WTC11 (cell line): Measurements from ENCODE around the gene GSTO2. TPM values are rescaled to one million over a fixed set of nuclear protein-coding genes. Genes with fewer than 3 reads are reported as not detected.
A peak's percentile ranks its signal among the peaks of the same experiment; 100 is the strongest.

Source experiments
- ATAC-seq: fragments of 200-7000 bp; cut with Tn5 transposase; 2 replicates; pipeline ENCODE4 v1.10.0; 2021; ENCODE audit warnings: mild to moderate bottlenecking, moderate library complexity
- CTCF ChIA-PET: fragments of 300-600 bp; sonication (Branson Sonifier 250); formaldehyde crosslinking; loops from one replicate; lab custom pipeline; 2021; ENCODE audit warnings: antibody characterized with exemption; lab: Charles Lee
- POLR2A ChIA-PET: fragments of 350-600 bp; sonication (Branson Sonifier 250); formaldehyde crosslinking; loops from one replicate; lab custom pipeline; 2021; ENCODE audit warnings: antibody characterized with exemption; lab: Charles Lee
- DNase-seq: peaks from one replicate; pipeline ENCODE4 v3.0.0; 2021; ENCODE audit warnings: low spot score
- H3K27ac Mint-ChIP-seq: 2 replicates; pipeline ENCODE4 v1.8.0; 2021; ENCODE audit warnings: mixed read lengths
- H3K27me3 Mint-ChIP-seq: 2 replicates; pipeline ENCODE4 v1.8.0; 2021; ENCODE audit warnings: low read depth, mild to moderate bottlenecking, moderate library complexity, mixed read lengths
- H3K36me3 Mint-ChIP-seq: 2 replicates; pipeline ENCODE4 v1.8.0; 2021; ENCODE audit warnings: mixed read lengths
- H3K4me1 Mint-ChIP-seq: 2 replicates; pipeline ENCODE4 v1.8.0; 2022; ENCODE audit warnings: mixed read lengths
- H3K4me3 Mint-ChIP-seq: 2 replicates; pipeline ENCODE4 v1.8.0; 2021; ENCODE audit warnings: mild to moderate bottlenecking, moderate library complexity, mixed read lengths
- H3K9me3 Mint-ChIP-seq: 2 replicates; pipeline ENCODE4 v1.8.0; 2021; ENCODE audit warnings: mixed read lengths
- CREB1 ChIP-seq: sonication (generic); formaldehyde crosslinking; IDR thresholded peaks from 2 replicates; pipeline ENCODE4 v1.8.0; 2023; ENCODE audit warnings: mild to moderate bottlenecking, missing genetic modification reagents
- ELF4 ChIP-seq: sonication (generic); formaldehyde crosslinking; IDR thresholded peaks from 2 replicates; pipeline ENCODE4 v1.8.1; 2022; ENCODE audit warnings: low read depth, mild to moderate bottlenecking, moderate library complexity, missing genetic modification reagents
- FOXK1 ChIP-seq: sonication (generic); formaldehyde crosslinking; IDR thresholded peaks from 2 replicates; pipeline ENCODE4 v1.8.0; 2022; ENCODE audit warnings: mild to moderate bottlenecking, moderate library complexity, missing genetic modification reagents
- FOXP1 ChIP-seq: sonication (generic); formaldehyde crosslinking; IDR thresholded peaks from 2 replicates; pipeline ENCODE4 v1.8.0; 2022; ENCODE audit warnings: missing genetic modification reagents, mild to moderate bottlenecking, moderate library complexity, borderline replicate concordance
- GABPB1 ChIP-seq: sonication (generic); formaldehyde crosslinking; IDR thresholded peaks from 2 replicates; pipeline ENCODE4 v1.8.1; 2023; ENCODE audit warnings: mild to moderate bottlenecking, missing genetic modification reagents
- GRHL2 ChIP-seq: fragments of 250-450 bp; sonication (Bioruptor Pico); IDR thresholded peaks from 2 replicates; pipeline ENCODE4 v1.8.0; 2022; ENCODE audit warnings: mild to moderate bottlenecking, moderate library complexity; ENCODE audit not compliant: insufficient replicate concordance, severe bottlenecking
- JAZF1 ChIP-seq: fragments of 250-450 bp; sonication (Bioruptor Pico); IDR thresholded peaks from 2 replicates; pipeline ENCODE4 v1.9.0; 2021; ENCODE audit warnings: moderate library complexity, mild to moderate bottlenecking, inconsistent platforms
- NFATC4 ChIP-seq: fragments of 250-450 bp; sonication (Bioruptor Pico); IDR thresholded peaks from 2 replicates; pipeline ENCODE4 v1.9.0; 2021; ENCODE audit warnings: mild to moderate bottlenecking
- NFYB ChIP-seq: sonication (generic); formaldehyde crosslinking; conservative IDR thresholded peaks from 2 replicates; pipeline ENCODE4 v1.8.0; 2022; ENCODE audit warnings: low read depth, missing genetic modification reagents
- NR1H2 ChIP-seq: sonication (generic); formaldehyde crosslinking; IDR thresholded peaks from 2 replicates; pipeline ENCODE4 v1.9.0; 2021; ENCODE audit warnings: mild to moderate bottlenecking, moderate library complexity, missing genetic modification reagents
- NR2C2 ChIP-seq: sonication (generic); formaldehyde crosslinking; IDR thresholded peaks from 2 replicates; pipeline ENCODE4 v1.8.0; 2022; ENCODE audit warnings: mild to moderate bottlenecking, missing genetic modification reagents
- TEAD1 ChIP-seq: sonication (generic); formaldehyde crosslinking; IDR thresholded peaks from 2 replicates; pipeline ENCODE4 v1.8.0; 2022; ENCODE audit warnings: mild to moderate bottlenecking, missing genetic modification reagents
- TP53 ChIP-seq: sonication (generic); formaldehyde crosslinking; IDR thresholded peaks from 2 replicates; pipeline ENCODE4 v1.8.1; 2023; ENCODE audit warnings: mild to moderate bottlenecking, missing genetic modification reagents
- ZNF121 ChIP-seq: sonication (generic); formaldehyde crosslinking; IDR thresholded peaks from 2 replicates; pipeline ENCODE4 v1.8.0; 2023; ENCODE audit warnings: missing genetic modification reagents
- ZNF416 ChIP-seq: fragments of 250-450 bp; sonication (Bioruptor Pico); IDR thresholded peaks from 2 replicates; pipeline ENCODE4 v1.9.0; 2021; ENCODE audit warnings: mild to moderate bottlenecking, inconsistent platforms
- total RNA-seq: library from RNA; stranded (reverse); gene quantifications from 3 replicates; pipeline ENCODE4 v1.2.3, GENCODE V29; 2021
- TF ChIP-seq, protein P1 (sequence below): fragments of 250-450 bp; sonication (Bioruptor Pico); IDR thresholded peaks from 2 replicates; pipeline ENCODE4 v1.8.0; 2021; ENCODE audit warnings: mild to moderate bottlenecking
- TF ChIP-seq, protein P2 (sequence below): sonication (generic); formaldehyde crosslinking; IDR thresholded peaks from 2 replicates; pipeline ENCODE4 v1.8.0; 2023; ENCODE audit warnings: mild to moderate bottlenecking, missing genetic modification reagents
- TF ChIP-seq, protein P3 (sequence below): sonication (generic); formaldehyde crosslinking; IDR thresholded peaks from 2 replicates; pipeline ENCODE4 v1.8.1; 2023; ENCODE audit warnings: mild to moderate bottlenecking, moderate library complexity, missing genetic modification reagents
- TF ChIP-seq, protein P4 (sequence below): sonication (generic); formaldehyde crosslinking; IDR thresholded peaks from 2 replicates; pipeline ENCODE4 v1.8.0; 2022; ENCODE audit warnings: mild to moderate bottlenecking, missing genetic modification reagents
- TF ChIP-seq, protein P5 (sequence below): sonication (generic); formaldehyde crosslinking; IDR thresholded peaks from 2 replicates; pipeline ENCODE4 v1.8.1; 2022; ENCODE audit warnings: mild to moderate bottlenecking, moderate library complexity, missing genetic modification reagents

The GSTO2 gene
- total RNA-seq, 1 experiment from 2014 or later = 10.7 TPM

DNA sequence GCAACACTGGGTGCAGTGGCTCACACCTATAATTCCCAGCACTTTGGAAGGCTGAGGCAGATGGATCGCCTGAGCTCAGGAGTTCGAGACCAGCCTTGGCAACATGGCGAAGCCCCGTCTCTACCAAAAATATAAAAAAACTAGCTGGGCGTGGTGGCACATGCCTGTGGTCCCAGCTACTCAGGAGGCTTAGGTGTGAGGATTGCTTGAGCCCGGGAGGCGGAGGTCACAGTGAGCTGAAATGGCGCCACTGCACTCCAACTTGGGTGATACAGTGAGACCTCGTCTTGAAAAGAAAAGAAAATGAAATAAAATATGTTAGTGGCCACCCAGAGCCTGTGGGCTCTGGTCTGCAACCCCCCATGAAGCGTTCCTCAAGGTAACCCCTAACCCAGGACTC lies 55.9 kb downstream of the GSTO2 start (continued):
- TF ChIP-seq, protein P1, sequence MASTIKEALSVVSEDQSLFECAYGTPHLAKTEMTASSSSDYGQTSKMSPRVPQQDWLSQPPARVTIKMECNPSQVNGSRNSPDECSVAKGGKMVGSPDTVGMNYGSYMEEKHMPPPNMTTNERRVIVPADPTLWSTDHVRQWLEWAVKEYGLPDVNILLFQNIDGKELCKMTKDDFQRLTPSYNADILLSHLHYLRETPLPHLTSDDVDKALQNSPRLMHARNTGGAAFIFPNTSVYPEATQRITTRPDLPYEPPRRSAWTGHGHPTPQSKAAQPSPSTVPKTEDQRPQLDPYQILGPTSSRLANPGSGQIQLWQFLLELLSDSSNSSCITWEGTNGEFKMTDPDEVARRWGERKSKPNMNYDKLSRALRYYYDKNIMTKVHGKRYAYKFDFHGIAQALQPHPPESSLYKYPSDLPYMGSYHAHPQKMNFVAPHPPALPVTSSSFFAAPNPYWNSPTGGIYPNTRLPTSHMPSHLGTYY (CRISPR knock-in tag) = no peak
- TF ChIP-seq CREB1 (CRISPR knock-in tag) (no peak), NFATC4 (CRISPR knock-in tag) (no peak), ZNF416 (CRISPR knock-in tag) (no peak)

DNA sequence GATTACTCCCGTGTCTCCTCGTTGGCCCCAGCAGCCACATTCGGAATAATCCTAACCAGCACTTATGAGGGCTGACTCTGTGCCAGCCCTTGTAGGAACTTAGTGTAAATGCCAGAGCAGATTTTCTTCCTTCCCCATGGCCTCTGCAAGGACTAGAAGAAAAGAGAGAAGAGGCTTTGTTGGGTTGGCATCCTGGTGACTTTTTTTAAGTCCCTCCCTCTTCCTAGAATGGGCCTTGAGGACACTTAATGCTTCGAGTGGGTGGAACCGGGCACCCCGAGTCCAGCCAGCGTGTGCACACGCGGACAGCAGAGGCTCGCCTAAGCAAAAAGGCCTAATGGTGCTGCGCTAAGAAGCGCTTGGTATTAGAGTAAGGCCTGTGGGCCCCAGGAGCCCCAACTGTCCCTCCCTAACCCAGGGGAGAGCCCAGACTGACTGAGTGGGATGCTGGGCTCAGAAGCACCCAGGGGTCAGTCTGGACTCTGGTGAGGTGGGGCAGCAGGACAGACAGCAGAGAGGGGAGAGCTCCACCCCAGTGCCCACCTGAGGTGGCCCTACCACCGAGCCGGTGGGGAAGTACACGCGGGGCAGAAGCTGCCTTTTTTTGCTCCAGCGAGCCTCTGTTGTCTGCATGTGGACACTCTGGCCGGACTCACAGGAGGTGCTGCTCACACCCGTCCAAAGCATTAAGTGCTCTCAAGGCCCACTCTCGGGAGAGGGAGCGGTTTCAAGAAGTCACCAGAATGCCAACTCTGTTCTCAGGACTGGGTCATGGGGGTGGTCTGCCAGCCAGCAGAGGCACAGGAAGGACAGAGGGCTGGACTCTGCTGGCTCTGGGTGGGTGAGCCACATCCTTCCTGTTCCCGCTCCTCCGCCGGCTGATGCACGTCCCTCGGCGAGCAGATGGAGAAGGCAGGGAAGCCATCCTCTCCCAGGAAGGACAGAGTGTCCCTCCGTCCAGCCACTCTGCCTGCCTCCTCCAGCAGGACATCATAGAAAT lies 56.8 kb downstream of the GSTO2 start:
- H3K36me3 Mint-ChIP-seq = peaks cover 5% of the 10 kb centered on the region; the same call in 1 of the 2 replicates
- ChIA-PET POLR2A (no interaction called here), CTCF (no interaction called here)
- H3K27me3 Mint-ChIP-seq = no peaks in the 10 kb centered on the region
- no peak overlapping the region for H3K4me3 Mint-ChIP-seq
- H3K4me1 Mint-ChIP-seq = peaks cover 95% of the 10 kb centered on the region
- ATAC-seq (no peak), DNase-seq (no peak)
- peak overlapping the region; percentile 69 for H3K27ac Mint-ChIP-seq
- no peak for TF ChIP-seq TEAD1
- no peak for TF ChIP-seq FOXP1 (CRISPR knock-in tag)
- TF ChIP-seq, protein P2, sequence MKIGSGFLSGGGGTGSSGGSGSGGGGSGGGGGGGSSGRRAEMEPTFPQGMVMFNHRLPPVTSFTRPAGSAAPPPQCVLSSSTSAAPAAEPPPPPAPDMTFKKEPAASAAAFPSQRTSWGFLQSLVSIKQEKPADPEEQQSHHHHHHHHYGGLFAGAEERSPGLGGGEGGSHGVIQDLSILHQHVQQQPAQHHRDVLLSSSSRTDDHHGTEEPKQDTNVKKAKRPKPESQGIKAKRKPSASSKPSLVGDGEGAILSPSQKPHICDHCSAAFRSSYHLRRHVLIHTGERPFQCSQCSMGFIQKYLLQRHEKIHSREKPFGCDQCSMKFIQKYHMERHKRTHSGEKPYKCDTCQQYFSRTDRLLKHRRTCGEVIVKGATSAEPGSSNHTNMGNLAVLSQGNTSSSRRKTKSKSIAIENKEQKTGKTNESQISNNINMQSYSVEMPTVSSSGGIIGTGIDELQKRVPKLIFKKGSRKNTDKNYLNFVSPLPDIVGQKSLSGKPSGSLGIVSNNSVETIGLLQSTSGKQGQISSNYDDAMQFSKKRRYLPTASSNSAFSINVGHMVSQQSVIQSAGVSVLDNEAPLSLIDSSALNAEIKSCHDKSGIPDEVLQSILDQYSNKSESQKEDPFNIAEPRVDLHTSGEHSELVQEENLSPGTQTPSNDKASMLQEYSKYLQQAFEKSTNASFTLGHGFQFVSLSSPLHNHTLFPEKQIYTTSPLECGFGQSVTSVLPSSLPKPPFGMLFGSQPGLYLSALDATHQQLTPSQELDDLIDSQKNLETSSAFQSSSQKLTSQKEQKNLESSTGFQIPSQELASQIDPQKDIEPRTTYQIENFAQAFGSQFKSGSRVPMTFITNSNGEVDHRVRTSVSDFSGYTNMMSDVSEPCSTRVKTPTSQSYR (CRISPR knock-in tag) = no peak
- TF ChIP-seq NFYB (CRISPR knock-in tag) = no peak
- no peak for TF ChIP-seq JAZF1 (CRISPR knock-in tag)
- TF ChIP-seq ZNF121 (CRISPR knock-in tag) = no peak
- no peak for TF ChIP-seq NR1H2 (CRISPR knock-in tag)
- no peaks in the 10 kb centered on the region for H3K9me3 Mint-ChIP-seq

DNA sequence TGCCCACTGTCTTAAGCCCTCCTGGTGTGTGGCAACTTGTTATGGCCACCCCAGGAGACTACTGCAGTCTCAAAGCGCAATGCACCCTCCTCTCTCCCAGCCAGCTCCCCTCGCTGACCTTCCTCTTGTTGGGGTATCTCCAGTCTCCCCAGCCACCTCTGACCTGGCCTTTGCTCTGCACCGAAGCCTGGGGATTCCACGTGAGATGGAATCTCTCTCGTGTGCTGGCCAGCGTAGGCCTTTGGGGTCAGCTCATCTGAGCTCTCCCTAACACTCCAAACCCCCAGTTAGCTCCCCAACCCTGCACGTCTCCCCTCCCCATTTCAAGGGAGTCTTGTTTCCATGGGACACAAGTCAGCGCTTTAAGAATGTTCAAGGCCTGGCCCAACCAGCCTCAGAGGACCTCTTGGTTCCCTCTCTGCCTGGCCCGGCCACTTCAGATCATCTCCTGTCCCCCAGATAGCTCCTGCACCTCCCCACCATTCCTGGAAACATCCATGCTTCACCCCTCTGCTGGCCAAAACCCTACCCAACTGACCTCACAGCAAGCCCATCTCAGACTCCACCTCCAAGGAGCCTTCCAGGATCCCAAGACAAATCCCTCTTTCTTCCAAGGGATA lies 58.1 kb downstream of the GSTO2 start:
- ChIA-PET CTCF (interaction anchor here (1.0 to 4.4 kb wide), 4 partner anchors 21 to 52 kb away, joined by 3 to 19 read pairs (median 4); partner anchors contain the start of gene CFAP58), POLR2A (no interaction called here)
- H3K36me3 Mint-ChIP-seq = peaks cover 5% of the 10 kb centered on the region; the same call in 1 of the 2 replicates
- ATAC-seq (no peak), DNase-seq (no peak)
- peak overlapping the region; percentile 89 for H3K27ac Mint-ChIP-seq
- H3K27me3 Mint-ChIP-seq = no peaks in the 10 kb centered on the region
- H3K4me3 Mint-ChIP-seq = no peak overlapping the region
- H3K4me1 Mint-ChIP-seq = peaks cover 97% of the 10 kb centered on the region
- H3K9me3 Mint-ChIP-seq = no peaks in the 10 kb centered on the region
- TF ChIP-seq ELF4 (CRISPR knock-in tag) (no peak), NR2C2 (CRISPR knock-in tag) (no peak), GRHL2 (CRISPR knock-in tag) (no peak), TP53 (CRISPR knock-in tag) (no peak), GABPB1 (CRISPR knock-in tag) (no peak), FOXK1 (CRISPR knock-in tag) (no peak), CREB1 (CRISPR knock-in tag) (no peak), NR1H2 (CRISPR knock-in tag) (no peak), FOXP1 (CRISPR knock-in tag) (no peak)
- TF ChIP-seq, protein P3, sequence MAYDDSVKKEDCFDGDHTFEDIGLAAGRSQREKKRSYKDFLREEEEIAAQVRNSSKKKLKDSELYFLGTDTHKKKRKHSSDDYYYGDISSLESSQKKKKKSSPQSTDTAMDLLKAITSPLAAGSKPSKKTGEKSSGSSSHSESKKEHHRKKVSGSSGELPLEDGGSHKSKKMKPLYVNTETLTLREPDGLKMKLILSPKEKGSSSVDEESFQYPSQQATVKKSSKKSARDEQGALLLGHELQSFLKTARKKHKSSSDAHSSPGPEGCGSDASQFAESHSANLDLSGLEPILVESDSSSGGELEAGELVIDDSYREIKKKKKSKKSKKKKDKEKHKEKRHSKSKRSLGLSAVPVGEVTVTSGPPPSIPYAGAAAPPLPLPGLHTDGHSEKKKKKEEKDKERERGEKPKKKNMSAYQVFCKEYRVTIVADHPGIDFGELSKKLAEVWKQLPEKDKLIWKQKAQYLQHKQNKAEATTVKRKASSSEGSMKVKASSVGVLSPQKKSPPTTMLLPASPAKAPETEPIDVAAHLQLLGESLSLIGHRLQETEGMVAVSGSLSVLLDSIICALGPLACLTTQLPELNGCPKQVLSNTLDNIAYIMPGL (CRISPR knock-in tag) = no peak
- TF ChIP-seq, protein P4, sequence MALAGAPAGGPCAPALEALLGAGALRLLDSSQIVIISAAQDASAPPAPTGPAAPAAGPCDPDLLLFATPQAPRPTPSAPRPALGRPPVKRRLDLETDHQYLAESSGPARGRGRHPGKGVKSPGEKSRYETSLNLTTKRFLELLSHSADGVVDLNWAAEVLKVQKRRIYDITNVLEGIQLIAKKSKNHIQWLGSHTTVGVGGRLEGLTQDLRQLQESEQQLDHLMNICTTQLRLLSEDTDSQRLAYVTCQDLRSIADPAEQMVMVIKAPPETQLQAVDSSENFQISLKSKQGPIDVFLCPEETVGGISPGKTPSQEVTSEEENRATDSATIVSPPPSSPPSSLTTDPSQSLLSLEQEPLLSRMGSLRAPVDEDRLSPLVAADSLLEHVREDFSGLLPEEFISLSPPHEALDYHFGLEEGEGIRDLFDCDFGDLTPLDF (CRISPR knock-in tag) = no peak
- TF ChIP-seq, protein P5, sequence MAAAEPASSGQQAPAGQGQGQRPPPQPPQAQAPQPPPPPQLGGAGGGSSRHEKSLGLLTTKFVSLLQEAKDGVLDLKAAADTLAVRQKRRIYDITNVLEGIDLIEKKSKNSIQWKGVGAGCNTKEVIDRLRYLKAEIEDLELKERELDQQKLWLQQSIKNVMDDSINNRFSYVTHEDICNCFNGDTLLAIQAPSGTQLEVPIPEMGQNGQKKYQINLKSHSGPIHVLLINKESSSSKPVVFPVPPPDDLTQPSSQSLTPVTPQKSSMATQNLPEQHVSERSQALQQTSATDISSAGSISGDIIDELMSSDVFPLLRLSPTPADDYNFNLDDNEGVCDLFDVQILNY (CRISPR knock-in tag) = no peak
